ENCODE results near the gene UGT1A5.

GRCh38 chr2:233801357-233802131, 88.8 kb downstream of the UGT1A5 start:
- no peak for TF ChIP-seq CTCF (IDR thresholded peaks at IDR 0.05)
- no peak for TF ChIP-seq POLR2A (IDR thresholded peaks at IDR 0.05)
